PC-9 (cell line): ENCODE results near the gene NSUN7. TPM values are rescaled to one million over a fixed set of nuclear protein-coding genes. Genes with fewer than 3 reads are reported as not detected.

Source experiments
- BruUV-seq: library from RNA; stranded (reverse); fragments of 400-500 nt; replicated peaks from 2 replicates; lab custom pipeline; 2021; lab: Mats Ljungman, UMichigan
- CTCF ChIA-PET: fragments of 300-600 bp; sonication (Branson Sonifier 250); formaldehyde crosslinking; loops from one replicate; lab custom pipeline; 2022; ENCODE audit warnings: antibody characterized with exemption; lab: Charles Lee
- POLR2A ChIA-PET: fragments of 300-600 bp; sonication (Branson Sonifier 250); formaldehyde crosslinking; loops from one replicate; lab custom pipeline; 2022; ENCODE audit warnings: antibody characterized with exemption; ENCODE audit not compliant: unreplicated experiment; lab: Charles Lee
- DNase-seq, 2 experiments: peaks; one replicate each; pipeline versions ENCODE4 v3.0.0 to v3.0.0-alpha.2; 2015 to 2022; ENCODE audit warnings: mixed read lengths in 1 of 2
- H2AFZ ChIP-seq: fragments of 200-600 bp; sonication (generic); 2 replicates; pipeline ENCODE4 v1.8.1; 2017; ENCODE audit warnings: antibody characterized with exemption
- H3F3A ChIP-seq: fragments of 200-600 bp; sonication (generic); 2 replicates; pipeline ENCODE4 v1.8.1; 2017; ENCODE audit warnings: antibody characterized with exemption, mild to moderate bottlenecking, low read depth; ENCODE audit not compliant: insufficient read depth
- H3K27ac ChIP-seq: fragments of 200-600 bp; sonication (generic); 2 replicates; pipeline ENCODE4 v1.6.1; 2016; ENCODE audit warnings: mixed run types
- H3K27me3 ChIP-seq: fragments of 200-600 bp; sonication (generic); 2 replicates; pipeline ENCODE4 v1.6.1; 2016; ENCODE audit warnings: low read depth, mixed run types; ENCODE audit not compliant: insufficient read depth
- H3K36me3 ChIP-seq: fragments of 200-600 bp; sonication (generic); 2 replicates; pipeline ENCODE4 v1.6.1; 2016; ENCODE audit warnings: low read depth, mixed run types
- H3K4me1 ChIP-seq: fragments of 200-600 bp; sonication (generic); replicated peaks from 2 replicates; pipeline ENCODE4 v1.6.1; 2016; ENCODE audit warnings: mixed run types; ENCODE audit not compliant: insufficient read depth
- H3K4me2 ChIP-seq: fragments of 200-600 bp; sonication (generic); 2 replicates; pipeline ENCODE4 v1.6.1; 2017; ENCODE audit warnings: mixed run types
- H3K4me3 ChIP-seq: fragments of 200-600 bp; sonication (generic); 2 replicates; pipeline ENCODE4 v1.6.1; 2016; ENCODE audit warnings: mixed run types
- H3K79me2 ChIP-seq: fragments of 200-600 bp; sonication (generic); 2 replicates; pipeline ENCODE4 v1.6.1; 2017; ENCODE audit warnings: low read depth, mixed run types
- H3K9me2 ChIP-seq: fragments of 200-600 bp; sonication (generic); 2 replicates; pipeline ENCODE4 v1.8.1; 2017; ENCODE audit warnings: mild to moderate bottlenecking; ENCODE audit not compliant: insufficient read depth
- H3K9me3 ChIP-seq: fragments of 200-600 bp; sonication (generic); 2 replicates; pipeline ENCODE4 v1.8.1; 2016; ENCODE audit warnings: low read depth; ENCODE audit not compliant: insufficient read depth
- H4K20me1 ChIP-seq: fragments of 200-600 bp; sonication (generic); 2 replicates; pipeline ENCODE4 v1.8.1; 2017; ENCODE audit not compliant: insufficient read depth
- EZH2 ChIP-seq: fragments of 200-600 bp; sonication (generic); IDR thresholded peaks from 2 replicates; pipeline ENCODE4 v1.8.0; 2017; ENCODE audit warnings: antibody characterized with exemption, low read depth
- intact Hi-C: fragments of 100-400 bp; cut with micrococcal nuclease; formaldehyde crosslinking; loops from one replicate; pipeline ENCODE4 v1.10.0; 2022; ENCODE audit not compliant: unreplicated experiment
- total RNA-seq: library from RNA; stranded (reverse); gene quantifications from 2 replicates; pipeline ENCODE4 v1.2.3, GENCODE V29; 2021
- TF ChIP-seq, protein P1 (sequence below): fragments of 200-600 bp; sonication (generic); conservative IDR thresholded peaks from 2 replicates; pipeline ENCODE4 v1.6.1; 2017; ENCODE audit warnings: mixed run types, antibody characterized with exemption, mild to moderate bottlenecking, moderate library complexity

NSUN7 gene
- total RNA-seq, 1 experiment from 2014 or later, result 16.8 TPM

DNA sequence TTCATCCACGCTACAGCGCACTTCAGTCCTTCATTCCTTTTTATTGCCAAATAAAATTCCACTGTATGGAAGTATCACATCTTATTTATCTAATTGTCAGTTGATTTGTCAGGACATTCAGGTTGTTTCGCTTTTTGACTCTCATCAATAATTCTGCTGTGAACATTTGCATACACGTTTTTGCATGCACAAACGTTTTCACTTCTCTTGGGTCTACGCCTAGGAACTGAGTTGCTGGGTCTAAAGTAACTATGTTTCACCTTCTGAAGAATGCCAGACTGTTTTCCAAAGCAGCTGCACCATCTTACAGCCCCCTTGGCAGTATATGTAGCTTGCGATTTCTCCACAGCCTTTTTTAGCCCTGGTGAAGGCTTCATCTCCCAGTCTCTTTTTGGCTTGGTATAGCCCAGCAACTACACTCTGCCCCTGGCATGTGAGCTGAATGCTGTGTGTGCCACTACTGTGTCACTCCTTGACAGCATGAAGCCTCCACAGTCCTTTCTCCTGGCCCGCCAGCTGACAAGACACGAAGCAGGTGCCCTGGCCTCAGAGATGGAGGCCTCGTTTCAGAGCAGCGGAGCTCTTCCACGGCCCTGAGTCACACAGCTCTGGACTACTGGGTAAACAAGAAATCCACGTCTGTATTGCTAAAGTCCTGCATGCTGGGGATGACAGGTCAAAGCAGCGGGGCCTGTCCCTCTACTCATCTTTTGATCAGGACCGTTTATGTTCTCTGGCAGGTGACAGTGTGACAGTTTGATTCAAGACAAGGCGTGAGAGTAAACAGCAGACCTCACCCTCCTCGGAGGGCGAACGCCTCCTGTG lies 75.5 kb downstream of the NSUN7 start:
- H3K36me3 ChIP-seq, result no peaks in the 10 kb centered on the region
- no peak overlapping the region for H3K4me2 ChIP-seq
- no peaks in the 10 kb centered on the region for H3K79me2 ChIP-seq
- H3K9me2 ChIP-seq, result no peaks in the 10 kb centered on the region
- no TSS peak for BruUV-seq
- no peaks in the 10 kb centered on the region for H3F3A ChIP-seq
- POLR2A ChIA-PET, result interaction anchor here (0.5 kb wide), 1 partner anchor 42 kb away, joined by 28 read pairs; no protein-coding TSS in a partner anchor
- intact Hi-C loops, result no loop called here
- H3K27me3 ChIP-seq, result no peaks in the 10 kb centered on the region
- H3K9me3 ChIP-seq, result no peaks in the 10 kb centered on the region
- CTCF ChIA-PET, result no interaction called here
- no peak for DNase-seq
- no peak for TF ChIP-seq EZH2
- TF ChIP-seq, protein P1, sequence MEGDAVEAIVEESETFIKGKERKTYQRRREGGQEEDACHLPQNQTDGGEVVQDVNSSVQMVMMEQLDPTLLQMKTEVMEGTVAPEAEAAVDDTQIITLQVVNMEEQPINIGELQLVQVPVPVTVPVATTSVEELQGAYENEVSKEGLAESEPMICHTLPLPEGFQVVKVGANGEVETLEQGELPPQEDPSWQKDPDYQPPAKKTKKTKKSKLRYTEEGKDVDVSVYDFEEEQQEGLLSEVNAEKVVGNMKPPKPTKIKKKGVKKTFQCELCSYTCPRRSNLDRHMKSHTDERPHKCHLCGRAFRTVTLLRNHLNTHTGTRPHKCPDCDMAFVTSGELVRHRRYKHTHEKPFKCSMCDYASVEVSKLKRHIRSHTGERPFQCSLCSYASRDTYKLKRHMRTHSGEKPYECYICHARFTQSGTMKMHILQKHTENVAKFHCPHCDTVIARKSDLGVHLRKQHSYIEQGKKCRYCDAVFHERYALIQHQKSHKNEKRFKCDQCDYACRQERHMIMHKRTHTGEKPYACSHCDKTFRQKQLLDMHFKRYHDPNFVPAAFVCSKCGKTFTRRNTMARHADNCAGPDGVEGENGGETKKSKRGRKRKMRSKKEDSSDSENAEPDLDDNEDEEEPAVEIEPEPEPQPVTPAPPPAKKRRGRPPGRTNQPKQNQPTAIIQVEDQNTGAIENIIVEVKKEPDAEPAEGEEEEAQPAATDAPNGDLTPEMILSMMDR, result no peak
- no peak overlapping the region for H3K4me3 ChIP-seq
- H4K20me1 ChIP-seq, result no peaks in the 10 kb centered on the region
- no peak overlapping the region for H3K27ac ChIP-seq
- no peak overlapping the region for H2AFZ ChIP-seq
- H3K4me1 ChIP-seq, result no peaks in the 10 kb centered on the region

DNA sequence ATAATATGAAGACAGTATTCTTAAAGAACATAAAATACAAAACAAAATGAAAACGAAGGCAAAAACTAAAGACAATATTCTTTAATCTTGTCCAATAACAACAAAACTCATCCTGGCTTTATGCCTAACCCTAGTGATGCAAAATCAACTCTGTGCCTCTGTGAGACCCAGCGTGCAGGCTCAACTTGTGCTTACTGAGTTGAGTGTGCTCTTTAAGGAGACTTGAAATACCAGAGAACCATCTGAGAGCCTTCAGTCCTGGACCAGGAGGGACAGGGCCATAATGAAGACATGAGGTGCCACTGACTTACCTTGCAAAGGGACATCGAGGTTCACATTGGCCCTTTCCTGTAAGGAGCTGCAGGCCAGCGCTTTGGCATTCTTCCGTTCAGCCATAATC lies 77.1 kb downstream of the NSUN7 start:
- H3K27me3 ChIP-seq, result no peaks in the 10 kb centered on the region
- H3K27ac ChIP-seq, result no peak overlapping the region
- no peaks in the 10 kb centered on the region for H3K36me3 ChIP-seq
- DNase-seq, result no peak
- H3F3A ChIP-seq, result no peaks in the 10 kb centered on the region
- no peaks in the 10 kb centered on the region for H3K4me1 ChIP-seq
- intact Hi-C loops, result no loop called here
- no peak overlapping the region for H3K4me3 ChIP-seq
- no peaks in the 10 kb centered on the region for H4K20me1 ChIP-seq
- CTCF ChIA-PET, result no interaction called here
- H3K79me2 ChIP-seq, result no peaks in the 10 kb centered on the region
- H2AFZ ChIP-seq, result no peak overlapping the region
- BruUV-seq, result no TSS peak
- TF ChIP-seq, protein P1, result no peak
- no peak for TF ChIP-seq EZH2
- no peaks in the 10 kb centered on the region for H3K9me2 ChIP-seq
- H3K9me3 ChIP-seq, result no peaks in the 10 kb centered on the region
- POLR2A ChIA-PET, result no interaction called here
- H3K4me2 ChIP-seq, result no peak overlapping the region

DNA sequence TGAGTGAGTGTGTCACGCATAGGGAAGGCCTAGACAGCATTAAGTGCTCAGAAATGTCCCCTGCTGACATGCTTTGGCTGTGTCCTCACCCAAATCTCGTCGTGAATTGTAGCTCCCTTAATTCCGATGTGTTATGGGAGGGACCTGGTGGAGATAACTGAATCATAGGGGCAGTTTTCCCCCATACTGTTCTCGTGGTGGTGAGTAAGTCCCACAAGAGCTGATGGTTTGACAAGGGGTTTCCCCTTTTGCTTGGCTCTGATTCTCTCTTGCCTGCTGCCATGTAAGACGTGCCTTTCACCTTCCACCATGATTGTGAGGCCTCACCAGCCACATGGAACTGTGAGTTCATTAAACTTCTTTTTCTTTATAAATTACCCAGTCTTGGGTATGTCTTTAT lies 78.0 kb downstream of the NSUN7 start:
- ChIA-PET CTCF (no interaction called here), POLR2A (no interaction called here)
- Histone ChIP-seq H2AFZ (no peak overlapping the region), H3F3A (no peaks in the 10 kb centered on the region), H3K4me2 (no peak overlapping the region), H4K20me1 (no peaks in the 10 kb centered on the region), H3K27ac (no peak overlapping the region), H3K27me3 (no peaks in the 10 kb centered on the region), H3K79me2 (no peaks in the 10 kb centered on the region), H3K9me2 (no peaks in the 10 kb centered on the region), H3K4me1 (no peaks in the 10 kb centered on the region), H3K36me3 (no peaks in the 10 kb centered on the region), H3K9me3 (no peaks in the 10 kb centered on the region), H3K4me3 (no peak overlapping the region)
- no peak for DNase-seq
- no TSS peak for BruUV-seq
- intact Hi-C loops, result no loop called here
- no peak for TF ChIP-seq EZH2
- TF ChIP-seq, protein P1, result no peak
